Skin of body (tissue), 3 donors: ENCODE measurements around the gene GPN3. TPM values are rescaled to one million over a fixed set of nuclear protein-coding genes. Genes with fewer than 3 reads are reported as not detected.
A peak's percentile ranks its signal among the peaks of the same experiment; 100 is the strongest.
"Not testable (repeated sequence)": the region's sequence is repeated elsewhere in the genome, so short reads cannot be mapped to it uniquely, and the experiment has no call there.

Experiments used
- DNase-seq: peaks from one replicate; lab custom pipeline; 2025; lab: John Stamatoyannopoulos, UW
- small RNA-seq: library from RNA; depleted of rRNA; stranded (forward); fragments of <200 nt; gene quantifications from one replicate; pipeline ENCODE3, GENCODE V24; 2014; ENCODE audit warnings: low replicate concordance
- total RNA-seq: library from RNA; depleted of rRNA; stranded (reverse); fragments of >200 nt; gene quantifications from one replicate; pipeline ENCODE4 v1.2.3, GENCODE V29; 2014

Gene GPN3
- total RNA-seq, 1 donor from 2014 or later, result 15.4 TPM

GRCh38 chr12:110444455-110444854 lies 23.6 kb downstream of the GPN3 start:
- no peak for DNase-seq

GRCh38 chr12:110436231-110436630 lies 31.8 kb downstream of the GPN3 start:
- DNase-seq, result no peak

- no peak for DNase-seq
Observed at GRCh38 chr12:110431957-110432587, 36.0 kb downstream of the GPN3 start.

- DNase-seq, result not testable (repeated sequence)
Observed at GRCh38 chr12:110429676-110430075, 38.4 kb downstream of the GPN3 start.

- DNase-seq, result peak; percentile 64
Observed at GRCh38 chr12:110426406-110426805, 41.7 kb downstream of the GPN3 start.

- no peak for DNase-seq
Observed at GRCh38 chr12:110424237-110424636, 43.8 kb downstream of the GPN3 start.

- DNase-seq, result no peak
Observed at GRCh38 chr12:110421701-110422100, 46.4 kb downstream of the GPN3 start.

- DNase-seq, result no peak
Observed at GRCh38 chr12:110421159-110421661, 46.8 kb downstream of the GPN3 start.

- not testable (repeated sequence) for DNase-seq
Observed at GRCh38 chr12:110420644-110421043, 47.4 kb downstream of the GPN3 start.

GRCh38 chr12:110417113-110417512 lies 50.9 kb downstream of the GPN3 start:
- not testable (repeated sequence) for DNase-seq

- DNase-seq, result not testable (repeated sequence)
Observed at GRCh38 chr12:110410086-110410485, 58.0 kb downstream of the GPN3 start.

GRCh38 chr12:110405126-110405662 lies 62.9 kb downstream of the GPN3 start:
- DNase-seq, result not testable (repeated sequence)

- no peak for DNase-seq
Observed at GRCh38 chr12:110403976-110404682, 63.9 kb downstream of the GPN3 start.

GRCh38 chr12:110403146-110403975 lies 64.7 kb downstream of the GPN3 start, which contains the start of gene ANAPC7:
ANAPC7 (minus strand) TSS chr12:110403708; CDS start chr12:110403627, 81 bp downstream.
- peak; percentile 92 for DNase-seq

Small RNA genes within 50 kb of the gene (small RNA-seq; reads per million reads assigned to genes)
- not detected for gene RF00278

Other genes starting within 250 kb of the GPN3 start
- gene ATP2A2, start 187.0 kb downstream of the GPN3 start, total RNA-seq, result 135 TPM
- gene ANAPC7, start 64.5 kb downstream of the GPN3 start, total RNA-seq, result 38.0 TPM
- gene ARPC3, start 17.9 kb downstream of the GPN3 start, total RNA-seq, result 113 TPM
- gene FAM216A, start 588 bp upstream of the GPN3 start, total RNA-seq, result 5.4 TPM
- 59.7 TPM for gene VPS29, start 33.9 kb upstream of the GPN3 start, total RNA-seq
- gene RAD9B, start 34.1 kb upstream of the GPN3 start, total RNA-seq, result 0.79 TPM
- 20.3 TPM for gene PPTC7, start 115.1 kb upstream of the GPN3 start, total RNA-seq
- gene TCTN1, start 145.9 kb upstream of the GPN3 start, total RNA-seq, result 22.1 TPM
- gene HVCN1, start 220.9 kb upstream of the GPN3 start, total RNA-seq, result 4.1 TPM